Measurements from ENCODE around the gene EDNRB. TPM values are rescaled to one million over a fixed set of nuclear protein-coding genes. Genes with fewer than 3 reads are reported as not detected.
"Not testable (repeated sequence)": the region's sequence is repeated elsewhere in the genome, so short reads cannot be mapped to it uniquely, and the experiment has no call there.

EDNRB gene
- total RNA-seq, 2 experiments from 2014 or later, result not detected

DNA sequence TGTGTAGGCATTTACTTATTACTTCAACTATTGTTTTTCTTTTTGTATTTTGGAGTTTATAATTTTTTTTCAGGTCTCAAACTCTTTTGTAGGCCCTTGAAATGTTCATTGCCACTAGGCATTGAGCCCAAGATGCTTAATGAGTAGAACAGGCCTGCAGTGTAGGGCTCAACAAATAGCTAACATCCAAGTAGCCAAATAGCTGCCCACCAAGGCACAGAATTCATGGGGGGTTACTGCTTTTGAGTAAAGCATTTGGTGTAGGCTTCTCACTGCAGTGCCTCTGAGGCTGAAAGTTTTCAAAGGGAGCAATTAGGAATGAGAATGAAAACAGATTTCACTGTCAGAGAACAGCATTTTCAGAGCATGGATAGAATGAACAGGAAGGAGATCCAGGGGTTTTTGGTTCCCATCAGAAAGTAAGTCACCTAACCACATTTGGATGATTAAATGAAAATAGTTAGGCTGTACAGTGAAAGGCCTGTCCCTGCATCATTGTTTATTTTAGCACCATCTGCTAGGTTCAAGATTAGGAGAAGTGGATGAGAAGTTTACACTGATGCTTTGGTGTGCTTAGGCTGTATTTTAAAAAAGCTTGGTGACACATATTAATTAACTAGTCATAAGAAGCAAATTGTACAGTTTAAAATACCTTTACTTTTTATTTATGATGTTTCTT is 61.0 kb downstream of the EDNRB start:
- CTCF ChIA-PET, result no interaction called here
- no peak for DNase-seq

GRCh38 chr13:77853703-77854102 is 64.9 kb downstream of the EDNRB start:
- no peaks in the 10 kb centered on the region for H3K36me3 Mint-ChIP-seq (ENCODE audit: low read depth)
- DNase-seq, result no peak
- no peak overlapping the region for H3K4me3 Mint-ChIP-seq
- no peaks in the 10 kb centered on the region for H3K4me1 Mint-ChIP-seq
- no peaks in the 10 kb centered on the region for H3K27me3 Mint-ChIP-seq
- ChIA-PET POLR2A (no interaction called here), CTCF (no interaction called here)
- no peaks in the 10 kb centered on the region for H3K9me3 Mint-ChIP-seq
- no peak overlapping the region for H3K27ac Mint-ChIP-seq

More for the DNA sequence above, 61.0 kb downstream of the EDNRB start:
- peaks cover 3% of the 10 kb centered on the region for H3K27me3 Mint-ChIP-seq
- no peak overlapping the region for H3K4me3 Mint-ChIP-seq
- POLR2A ChIA-PET, result no interaction called here
- H3K4me1 Mint-ChIP-seq, result no peaks in the 10 kb centered on the region
- no peaks in the 10 kb centered on the region for H3K36me3 Mint-ChIP-seq (ENCODE audit: low read depth)
- no peak overlapping the region for H3K27ac Mint-ChIP-seq
- H3K9me3 Mint-ChIP-seq, result no peaks in the 10 kb centered on the region

- H3K9me3 Mint-ChIP-seq; POLR2A ChIA-PET; H3K27ac Mint-ChIP-seq; H3K4me1 Mint-ChIP-seq; H3K27me3 Mint-ChIP-seq; CTCF ChIA-PET; DNase-seq; H3K36me3 Mint-ChIP-seq (ENCODE audit: low read depth); H3K4me3 Mint-ChIP-seq: not testable (repeated sequence)
Measured at GRCh38 chr13:77848050-77848449, 70.6 kb downstream of the EDNRB start.

DNA sequence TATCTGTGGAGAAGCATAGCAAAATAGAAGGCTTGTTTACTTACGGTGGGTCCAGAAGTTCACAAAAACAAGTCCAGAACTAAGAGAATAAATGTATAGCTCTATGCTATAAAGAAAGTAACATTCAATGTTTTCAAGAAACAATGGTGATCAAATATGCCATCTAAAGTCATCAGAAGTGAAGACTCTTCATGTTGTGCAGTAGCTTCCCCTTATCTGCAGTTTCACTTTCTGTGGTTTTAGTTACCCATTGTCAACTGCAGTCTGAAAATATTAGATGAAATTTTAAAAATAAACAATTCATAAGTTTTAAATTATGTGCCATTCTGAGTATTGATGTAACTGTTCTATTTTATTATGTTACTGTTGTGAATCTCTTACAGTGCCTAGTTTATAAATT is 72.5 kb downstream of the EDNRB start:
- DNase-seq, result no peak
- Mint-ChIP-seq H3K27me3 (no peaks in the 10 kb centered on the region), H3K9me3 (peaks cover 2% of the 10 kb centered on the region), H3K4me1 (no peaks in the 10 kb centered on the region), H3K36me3 (ENCODE audit: low read depth) (no peaks in the 10 kb centered on the region), H3K4me3 (no peak overlapping the region), H3K27ac (no peak overlapping the region)
- ChIA-PET CTCF (no interaction called here), POLR2A (no interaction called here)

Other genes with a start within 250 kb of the EDNRB start
- gene SLAIN1, start 221.1 kb downstream of the EDNRB start, total RNA-seq, result 10 to 100 TPM; 31.0 to 33.6 TPM

All from activated CD4-positive, alpha-beta memory T cell treated with anti-CD3 and anti-CD28 coated beads, Interleukin-2, amount 10 ng/mL, durations not matched to agents 7 days and 5 days (primary cell).